Ectodermal cell (in vitro differentiated cells): ENCODE results near the gene KLHDC1.
"Not testable (repeated sequence)": the region's sequence is repeated elsewhere in the genome, so short reads cannot be mapped to it uniquely, and the experiment has no call there.

Source experiments
- H3K27ac ChIP-seq: 2 replicates; pipeline ENCODE4 v1.7.0; 2013; ENCODE audit warnings: mild to moderate bottlenecking, low read depth, low read length; ENCODE audit not compliant: insufficient read depth, poor library complexity, severe bottlenecking
- H3K27me3 ChIP-seq: 2 replicates; pipeline ENCODE4 v1.7.0; 2013; ENCODE audit warnings: mild to moderate bottlenecking, low read length; ENCODE audit not compliant: insufficient read depth, control insufficient read depth, poor library complexity, severe bottlenecking
- H3K36me3 ChIP-seq: one replicate; pipeline ENCODE4 v1.7.0; 2013; ENCODE audit warnings: low read length; ENCODE audit not compliant: control insufficient read depth, insufficient read depth
- H3K4me1 ChIP-seq: one replicate; pipeline ENCODE4 v1.7.0; 2013; ENCODE audit warnings: low read length; ENCODE audit not compliant: control insufficient read depth, insufficient read depth
- H3K4me3 ChIP-seq: 2 replicates; pipeline ENCODE4 v1.7.0; 2013; ENCODE audit warnings: low read depth, low read length, control low read depth; ENCODE audit not compliant: insufficient read depth
- H3K9me3 ChIP-seq: 2 replicates; pipeline ENCODE4 v1.7.0; 2013; ENCODE audit warnings: mild to moderate bottlenecking, low read length, moderate library complexity; ENCODE audit not compliant: control insufficient read depth
- WGBS, 2 experiments: methylation state at CpG; one replicate each; pipeline ENCODE4 v1.1.7; 2013; ENCODE audit warnings: missing lambda C conversion rate in 2 of 2; 5-methylcytosine and 5-hydroxymethylcytosine counted together

Gene KLHDC1

DNA sequence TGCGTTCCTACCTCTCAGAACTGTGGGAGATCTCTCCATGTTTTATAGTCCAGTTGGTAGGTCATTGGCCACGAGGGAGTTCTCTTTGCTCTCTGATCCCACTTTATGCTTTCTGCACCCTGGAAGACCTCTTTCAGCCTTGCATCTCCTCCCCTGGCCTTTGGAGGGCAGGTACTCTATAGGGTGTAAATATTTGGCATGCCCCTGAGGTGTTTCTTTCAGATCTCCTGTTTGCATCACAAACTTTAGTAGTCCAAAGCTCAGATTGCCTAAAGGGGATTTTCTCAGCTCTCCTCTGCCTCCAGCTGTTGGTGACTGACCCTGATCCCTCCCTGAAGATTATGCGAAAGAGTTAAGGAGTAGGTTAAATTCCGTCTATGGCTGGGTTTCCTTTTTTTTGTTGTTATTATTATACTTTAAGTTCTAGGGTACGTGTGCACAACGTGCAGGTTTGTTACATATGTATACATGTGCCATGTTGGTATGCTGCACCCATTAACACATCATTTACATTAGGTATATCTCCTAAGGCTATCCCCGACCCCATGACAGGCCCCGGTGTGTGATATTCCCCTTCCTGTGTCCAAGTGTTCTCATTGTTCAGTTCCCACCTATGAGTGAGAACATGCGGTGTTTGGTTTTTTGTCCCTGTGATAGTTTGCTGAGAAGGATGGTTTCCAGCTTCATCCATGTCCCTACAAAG, 29.0 kb downstream of the KLHDC1 start:
- H3K4me1 ChIP-seq, H3K36me3 ChIP-seq, H3K4me3 ChIP-seq, H3K27ac ChIP-seq, H3K27me3 ChIP-seq, H3K9me3 ChIP-seq: not testable (repeated sequence)
- WGBS, 2 experiments: 76 to 78% methylated on average over 6 to 8 of the region's 9 CpGs

DNA sequence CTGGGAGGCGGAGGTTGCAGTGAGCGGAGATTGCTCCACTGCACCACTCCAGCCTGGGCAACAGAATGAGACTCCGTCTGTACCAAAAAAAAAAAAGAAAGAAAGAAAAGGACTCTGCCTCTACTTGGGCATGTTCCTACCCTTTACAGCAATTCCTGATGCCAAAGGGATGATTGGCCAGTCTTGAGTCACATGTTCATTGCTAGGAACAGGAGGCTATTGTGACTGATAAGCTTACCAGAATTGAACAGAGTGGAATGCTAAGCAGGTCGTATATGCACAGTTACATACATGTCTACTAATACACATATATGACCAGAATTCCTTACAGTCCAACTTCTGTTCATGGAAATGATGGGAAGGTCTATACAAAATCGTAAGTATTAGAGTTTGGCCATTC, 34.3 kb downstream of the KLHDC1 start:
- Histone ChIP-seq H3K27me3 (no peaks in the 10 kb centered on the region), H3K27ac (no peak overlapping the region), H3K36me3 (no peaks in the 10 kb centered on the region), H3K4me3 (no peak overlapping the region), H3K4me1 (no peaks in the 10 kb centered on the region), H3K9me3 (no peaks in the 10 kb centered on the region)
- 90 to 92% methylated on average over 4 to 5 of the region's 5 CpGs for WGBS, 2 experiments

DNA sequence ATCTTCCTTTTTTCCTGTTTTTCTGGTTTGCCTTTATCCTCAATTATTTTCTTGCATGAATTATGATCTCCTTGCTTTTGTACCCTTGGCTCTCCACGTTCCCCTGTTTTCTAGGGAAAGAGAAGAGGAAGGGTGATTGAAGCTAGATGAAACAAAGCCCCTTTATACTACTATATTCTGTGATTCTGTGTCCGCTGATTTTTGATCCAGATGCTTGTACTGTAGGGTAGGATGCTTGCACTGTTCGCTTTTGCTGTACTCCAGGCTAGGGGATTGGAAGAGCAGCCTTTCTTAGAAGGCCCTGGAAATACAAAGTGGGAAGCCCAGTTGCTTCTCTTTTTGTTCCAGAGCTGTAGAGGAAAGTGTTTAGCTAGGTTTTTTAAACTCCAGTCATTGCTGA, 40.0 kb downstream of the KLHDC1 start:
- Histone ChIP-seq H3K27ac (no peak overlapping the region), H3K27me3 (no peaks in the 10 kb centered on the region), H3K9me3 (no peaks in the 10 kb centered on the region), H3K36me3 (no peaks in the 10 kb centered on the region), H3K4me3 (no peak overlapping the region), H3K4me1 (no peaks in the 10 kb centered on the region)
- 95 to 100% methylated on average over 2 of the region's 3 CpGs for WGBS, 2 experiments

DNA sequence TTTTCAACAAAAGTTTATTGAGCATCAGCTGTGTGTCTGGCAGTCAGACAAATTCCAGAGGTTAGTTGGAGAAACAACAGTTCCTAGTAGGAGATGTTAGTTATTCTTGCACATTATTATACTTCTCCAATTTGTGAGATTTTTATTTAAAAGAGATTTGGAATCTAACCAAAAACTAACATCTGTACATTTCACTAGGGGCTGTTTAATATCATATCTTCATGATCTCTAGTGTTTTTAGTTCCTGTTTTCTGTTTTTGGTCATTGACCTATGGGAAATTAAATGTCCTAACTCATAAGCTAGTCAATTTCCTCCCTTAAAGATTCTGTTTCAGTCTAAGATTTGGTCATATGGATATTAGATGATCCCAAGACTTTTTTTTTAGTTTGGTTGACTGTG, 40.9 kb downstream of the KLHDC1 start:
- H3K9me3 ChIP-seq: no peaks in the 10 kb centered on the region
- no peaks in the 10 kb centered on the region for H3K27me3 ChIP-seq
- H3K4me1 ChIP-seq: no peaks in the 10 kb centered on the region
- H3K27ac ChIP-seq: no peak overlapping the region
- H3K36me3 ChIP-seq: no peaks in the 10 kb centered on the region
- H3K4me3 ChIP-seq: no peak overlapping the region

DNA sequence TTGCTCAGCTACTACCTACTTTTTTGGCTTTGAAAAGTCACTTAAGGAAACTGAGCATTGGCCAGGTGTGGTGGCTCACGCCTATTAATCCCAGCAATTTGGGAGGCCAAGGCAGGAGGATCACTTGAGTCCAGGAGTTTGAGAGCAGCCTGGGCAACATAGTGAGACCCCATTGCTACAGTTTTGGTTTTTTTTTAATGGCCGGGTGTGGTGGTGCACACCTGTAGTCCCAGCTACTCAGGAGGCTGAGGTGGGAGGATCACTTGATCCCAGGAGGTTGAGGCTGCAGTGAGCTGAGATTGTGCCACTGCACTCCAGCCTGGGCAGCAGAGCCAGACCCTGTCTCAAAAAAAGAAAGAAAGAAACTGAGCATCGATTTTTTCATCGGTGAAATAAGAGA, 42.7 kb downstream of the KLHDC1 start:
- not testable (repeated sequence) for H3K4me3 ChIP-seq, H3K27ac ChIP-seq, H3K9me3 ChIP-seq, H3K4me1 ChIP-seq, H3K27me3 ChIP-seq, H3K36me3 ChIP-seq
- 77 to 81% methylated on average over 4 of the region's 4 CpGs for WGBS, 2 experiments

DNA sequence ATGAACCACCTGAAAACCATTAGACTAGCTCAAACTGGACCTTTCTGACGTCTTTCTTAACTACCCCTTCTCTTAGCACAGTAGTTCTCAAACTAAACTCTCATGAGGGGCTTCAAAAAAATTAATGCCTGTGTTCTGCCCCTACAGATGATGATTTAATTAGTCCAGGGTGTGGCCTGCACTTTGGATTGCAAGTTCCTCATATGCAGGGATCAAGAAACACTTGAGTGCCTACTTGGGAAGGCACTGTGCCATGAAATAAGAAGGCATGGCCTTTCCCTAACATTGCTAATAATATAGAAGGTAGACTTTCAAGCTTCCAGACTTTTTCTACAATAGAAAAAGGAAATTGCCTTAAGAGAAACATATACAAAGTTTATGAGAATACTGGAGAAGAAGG, 52.3 kb downstream of the KLHDC1 start:
- whole genome bisulfite sequencing, 2 experiments: 65 to 73% methylated on average over 1 of the region's 1 CpG
- H3K27me3 ChIP-seq: no peaks in the 10 kb centered on the region
- no peaks in the 10 kb centered on the region for H3K9me3 ChIP-seq
- no peaks in the 10 kb centered on the region for H3K4me1 ChIP-seq
- H3K36me3 ChIP-seq: no peaks in the 10 kb centered on the region
- no peak overlapping the region for H3K27ac ChIP-seq
- H3K4me3 ChIP-seq: no peak overlapping the region

DNA sequence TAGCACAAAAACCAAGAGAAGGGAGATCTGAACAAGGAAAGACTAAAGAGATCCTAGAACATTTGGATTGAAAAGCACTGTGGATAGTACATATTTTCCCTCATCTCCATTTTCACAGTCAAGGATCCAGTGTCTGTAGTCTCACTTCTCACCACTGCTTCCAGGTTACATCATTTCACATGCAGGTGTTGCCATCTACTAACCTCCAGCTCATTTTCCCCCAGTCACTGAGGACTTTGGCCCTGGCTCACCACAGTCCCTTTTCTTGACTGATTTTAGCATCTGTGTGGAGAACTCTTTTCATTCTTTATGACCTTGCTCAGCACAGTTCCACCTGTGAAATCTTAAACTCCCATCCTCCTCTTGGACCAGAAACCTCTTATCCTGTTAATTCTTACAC, 53.6 kb downstream of the KLHDC1 start:
- H3K27me3 ChIP-seq, H3K4me1 ChIP-seq: not testable (repeated sequence)

DNA sequence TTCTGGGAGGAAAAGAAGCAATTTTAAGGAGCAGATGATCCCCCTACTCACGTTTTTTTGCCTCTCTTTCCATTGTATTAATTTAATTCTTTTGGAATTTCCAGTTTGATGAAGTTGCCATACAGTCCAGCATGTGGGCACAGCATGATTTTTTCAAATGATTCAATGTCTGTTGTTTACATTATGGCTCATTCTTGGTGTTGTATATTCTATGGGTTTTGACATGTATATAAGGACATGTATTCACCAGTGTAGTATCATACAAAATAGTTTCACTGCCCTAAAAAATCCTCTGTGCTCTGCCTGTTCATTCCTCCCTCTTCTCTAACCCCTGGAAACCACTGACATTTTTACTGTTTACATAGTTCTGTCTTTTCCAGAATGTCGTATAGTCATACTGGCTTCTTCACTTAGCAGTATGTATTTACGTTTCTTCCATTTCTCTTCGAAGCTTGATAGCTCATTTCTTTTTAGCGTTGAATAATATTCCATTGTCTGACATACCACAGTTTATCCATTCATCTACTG, 61.7 kb downstream of the KLHDC1 start:
- Histone ChIP-seq H3K27ac (no peak overlapping the region), H3K36me3 (no peaks in the 10 kb centered on the region)
- 80% methylated on average over 4 to 5 of the region's 5 CpGs for WGBS, 2 experiments

More for the DNA sequence above, 53.6 kb downstream of the KLHDC1 start:
- not testable (repeated sequence) for H3K9me3 ChIP-seq, H3K36me3 ChIP-seq, H3K4me3 ChIP-seq, H3K27ac ChIP-seq

DNA sequence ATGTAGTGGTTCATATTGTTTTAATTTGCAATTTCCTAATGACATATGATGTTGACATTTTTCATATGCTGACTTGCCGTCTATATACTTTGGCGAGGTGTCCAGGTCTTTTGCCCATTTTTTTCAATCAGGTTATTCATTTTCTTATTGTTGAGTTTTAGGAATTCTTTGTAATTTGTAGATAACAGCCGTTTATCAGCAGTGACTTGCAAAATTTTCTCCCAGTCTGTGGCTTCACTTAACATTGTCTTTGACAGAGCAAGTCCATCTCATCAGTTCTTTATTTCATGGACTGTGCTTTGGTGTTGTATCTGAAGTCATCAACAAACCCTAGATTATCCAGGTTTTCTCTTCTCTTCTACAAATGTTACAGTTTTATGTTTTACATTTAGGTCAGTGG, 62.5 kb downstream of the KLHDC1 start:
- Histone ChIP-seq H3K27me3 (no peaks in the 10 kb centered on the region), H3K4me1 (no peaks in the 10 kb centered on the region), H3K9me3 (no peaks in the 10 kb centered on the region), H3K4me3 (no peak overlapping the region), H3K27ac (no peak overlapping the region), H3K36me3 (no peaks in the 10 kb centered on the region)
- 100% methylated on average over 3 of the region's 3 CpGs for WGBS, 2 experiments

More for the DNA sequence above, 61.7 kb downstream of the KLHDC1 start:
- Histone ChIP-seq H3K9me3 (no peaks in the 10 kb centered on the region), H3K4me3 (no peak overlapping the region), H3K4me1 (no peaks in the 10 kb centered on the region), H3K27me3 (no peaks in the 10 kb centered on the region)

DNA sequence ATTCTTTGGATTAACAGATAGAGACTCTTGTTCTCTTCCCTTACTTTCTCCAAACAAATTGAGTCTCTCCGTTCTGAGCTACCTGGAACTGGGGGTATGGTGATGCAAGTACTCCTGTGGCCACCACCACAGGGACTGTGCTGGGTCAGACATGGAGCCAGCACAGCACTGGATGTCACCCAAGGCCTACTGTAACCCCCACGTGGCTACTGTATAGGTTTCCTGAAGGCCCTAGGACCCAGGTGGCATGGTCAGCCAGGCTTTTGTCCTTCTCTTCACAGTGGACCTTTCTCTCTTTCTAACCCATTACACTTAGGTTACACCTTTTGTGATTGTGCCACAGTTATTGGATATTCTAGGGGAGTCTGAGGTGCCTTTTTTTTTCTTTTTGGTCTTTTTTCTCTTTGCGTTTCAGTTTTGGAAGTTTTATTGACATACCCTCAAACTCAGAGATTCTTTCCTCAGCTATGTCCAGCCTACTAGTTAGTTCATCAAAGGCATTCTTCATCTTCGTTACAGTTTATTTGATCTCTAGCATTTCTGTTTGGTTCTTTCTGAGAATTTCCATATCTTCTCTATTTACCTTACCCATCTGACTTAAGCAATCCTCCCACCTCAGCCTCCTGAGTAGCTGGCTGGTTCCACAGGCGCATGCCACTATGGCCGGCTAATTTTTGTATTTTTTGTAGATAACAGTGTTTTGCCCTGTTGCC, 69.1 kb downstream of the KLHDC1 start:
- Histone ChIP-seq H3K9me3 (no peaks in the 10 kb centered on the region), H3K4me1 (peaks cover 3% of the 10 kb centered on the region), H3K36me3 (no peaks in the 10 kb centered on the region), H3K4me3 (no peak overlapping the region), H3K27me3 (no peaks in the 10 kb centered on the region), H3K27ac (no peak overlapping the region)
- WGBS, 2 experiments: 78 to 88% methylated on average over 6 of the region's 6 CpGs
